Tibial artery (tissue), 4 donors: ENCODE measurements around the gene TMC2.
"Not testable (repeated sequence)": the region's sequence is repeated elsewhere in the genome, so short reads cannot be mapped to it uniquely, and the experiment has no call there.

Experiments used
- DNase-seq, 2 donors: peaks; one replicate each; pipeline ENCODE4 v3.0.0-alpha.2; 2019
- H3K27ac ChIP-seq, 2 donors: fragments of 200-600 bp; sonication (generic) in 1 of 2; 1 replicate in 1 of 2; 2 replicates in 1 of 2; pipeline ENCODE4 v1.5.1; 2018 to 2019; ENCODE audit warnings: mild to moderate bottlenecking in 1 of 2
- H3K27me3 ChIP-seq, 2 donors: fragments of 200-600 bp; sonication (generic) in 1 of 2; one replicate each; pipeline versions ENCODE4 v1.5.1 to v1.6.0; 2016 to 2019
- H3K36me3 ChIP-seq, 3 donors: fragments of 200-600 bp; sonication (generic) in 2 of 3; one replicate each; pipeline ENCODE4 v1.5.1; 2016 to 2019; ENCODE audit warnings: mild to moderate bottlenecking in 2 of 3
- H3K4me1 ChIP-seq, 4 donors: fragments of 200-600 bp; sonication (generic) in 2 of 4; 1 replicate in 3 of 4; 2 replicates in 1 of 4; pipeline ENCODE4 v1.5.1; 2016 to 2019
- H3K4me3 ChIP-seq, 2 donors: fragments of 200-600 bp; sonication (generic) in 1 of 2; 1 replicate in 1 of 2; 2 replicates in 1 of 2; pipeline ENCODE4 v1.5.1; 2018 to 2019; ENCODE audit warnings: mild to moderate bottlenecking in 2 of 2
- H3K9me3 ChIP-seq, 3 donors: fragments of 200-600 bp; sonication (generic) in 1 of 3; one replicate each; pipeline ENCODE4 v1.5.1; 2016 to 2019
- CTCF ChIP-seq, 2 experiments: fragments of 200-600 bp in 1 of 2; fragments of 450-650 bp in 1 of 2; IDR thresholded peaks; one replicate each; pipeline ENCODE4 v1.5.1; 2017 to 2019; ENCODE audit warnings: antibody characterized with exemption in 2 of 2, mild to moderate bottlenecking in 1 of 2, moderate library complexity in 1 of 2
- intact Hi-C: fragments of 100-400 bp; cut with DNase I; formaldehyde crosslinking; loops from one replicate; pipeline ENCODE4 v1.15.0; 2023; ENCODE audit warnings: low total_unique reads

The TMC2 gene

GRCh38 chr20:2672446-2672845 lies 136.1 kb downstream of the TMC2 start:
- Histone ChIP-seq H3K27ac (no peak overlapping the region), H3K27me3 (no peaks in the 10 kb centered on the region), H3K4me1 (no peaks in the 10 kb centered on the region), H3K36me3 (no peaks in the 10 kb centered on the region), H3K4me3 (no peak overlapping the region), H3K9me3 (no peaks in the 10 kb centered on the region)
- TF ChIP-seq CTCF (IDR thresholded peaks at IDR 0.05): no peak
- peak in 1 of 2 donors; percentile 19 for DNase-seq
- intact Hi-C loops: no loop called here

- Histone ChIP-seq H3K4me1 (no peaks in the 10 kb centered on the region), H3K36me3 (no peaks in the 10 kb centered on the region), H3K27ac (no peak overlapping the region), H3K9me3 (no peaks in the 10 kb centered on the region), H3K27me3 (no peaks in the 10 kb centered on the region), H3K4me3 (no peak overlapping the region)
- DNase-seq: peak in 1 of 2 donors; percentile 5
- intact Hi-C loops: no loop called here
- no peak for TF ChIP-seq CTCF (IDR thresholded peaks at IDR 0.05)
These were observed 137.1 kb downstream of the TMC2 start for GRCh38 chr20:2673453-2673852.

- Histone ChIP-seq H3K9me3 (no peaks in the 10 kb centered on the region), H3K27ac (no peak overlapping the region), H3K4me1 (no peaks in the 10 kb centered on the region), H3K27me3 (no peaks in the 10 kb centered on the region), H3K4me3 (no peak overlapping the region), H3K36me3 (no peaks in the 10 kb centered on the region)
- intact Hi-C loops: no loop called here
- no peak for DNase-seq
- TF ChIP-seq CTCF (IDR thresholded peaks at IDR 0.05): no peak
These were observed 143.7 kb downstream of the TMC2 start for GRCh38 chr20:2680046-2680445.

- intact Hi-C loops, H3K27ac ChIP-seq, DNase-seq, H3K9me3 ChIP-seq, H3K27me3 ChIP-seq, H3K4me1 ChIP-seq, H3K36me3 ChIP-seq, H3K4me3 ChIP-seq: not testable (repeated sequence)
These were observed 145.7 kb downstream of the TMC2 start for GRCh38 chr20:2682040-2682439.

GRCh38 chr20:2684817-2685216 lies 148.4 kb downstream of the TMC2 start:
- peaks cover 0 to 12% of the 10 kb centered on the region in 2 donors for H3K27me3 ChIP-seq
- H3K4me3 ChIP-seq, H3K9me3 ChIP-seq, intact Hi-C loops, H3K4me1 ChIP-seq, H3K27ac ChIP-seq, H3K36me3 ChIP-seq: not testable (repeated sequence)
- DNase-seq: peak in 1 of 2 donors; percentile 31

- peaks cover 0 to 12% of the 10 kb centered on the region in 2 donors for H3K27me3 ChIP-seq
- intact Hi-C loops: no loop called here
- DNase-seq: peak in 1 of 2 donors; percentile 31
These were observed 151.1 kb downstream of the TMC2 start for GRCh38 chr20:2687514-2687913.

More at GRCh38 chr20:2687514-2687913, 151.1 kb downstream of the TMC2 start:
- no peak for TF ChIP-seq CTCF (IDR thresholded peaks at IDR 0.05)
- Histone ChIP-seq H3K4me1 (peaks cover 0 to 7% (median 4%) of the 10 kb centered on the region in 4 donors), H3K27ac (no peak overlapping the region), H3K9me3 (no peaks in the 10 kb centered on the region), H3K4me3 (no peak overlapping the region), H3K36me3 (no peaks in the 10 kb centered on the region)
